Endothelial cell of umbilical vein (primary cell): ENCODE measurements around the gene NADSYN1.

Experiments
- CTCF ChIP-seq, 2 donors: IDR thresholded peaks; 1 replicate in 1 of 2; 2 replicates in 1 of 2; pipeline ENCODE4 v1.5.1; 2011; ENCODE audit warnings: low read length in 2 of 2, mild to moderate bottlenecking in 2 of 2, moderate library complexity in 2 of 2, control low read depth in 1 of 2, inconsistent platforms in 1 of 2, low read depth in 1 of 2; ENCODE audit not compliant: insufficient read depth in 1 of 2; ENCODE audit errors: extremely low read depth in 1 of 2
- EZH2 ChIP-seq: IDR thresholded peaks from 2 replicates; pipeline ENCODE4 v1.6.1; 2012; ENCODE audit warnings: borderline replicate concordance, low read depth, mild to moderate bottlenecking, moderate library complexity, low read length, inconsistent platforms; ENCODE audit not compliant: severe bottlenecking
- FOS ChIP-seq: IDR thresholded peaks from 2 replicates; pipeline ENCODE4 v1.6.1; 2011; ENCODE audit warnings: mild to moderate bottlenecking, low read length, moderate library complexity, borderline replicate concordance; ENCODE audit not compliant: insufficient read depth

- TF ChIP-seq CTCF (IDR thresholded peaks at IDR 0.05; ENCODE audit: extremely low read depth in 1 of 2, insufficient read depth in 1 of 2, low read depth in 1 of 2, low read length in 2 of 2): no peak
- no peak for TF ChIP-seq FOS
- no peak for TF ChIP-seq EZH2
Measured at GRCh38 chr11:71476031-71476430, 23.0 kb downstream of the NADSYN1 start.
